Erythroblast (primary cell): ENCODE data around the gene RASA2.

Experiments
- GATA1 ChIP-seq: IDR thresholded peaks from 2 replicates; pipeline ENCODE4 v1.6.1; 2011; ENCODE audit warnings: low read depth, mild to moderate bottlenecking, control low read depth, low read length, moderate library complexity
- POLR2A ChIP-seq: IDR thresholded peaks from 2 replicates; pipeline ENCODE4 v1.6.1; 2011; ENCODE audit warnings: mild to moderate bottlenecking, low read length

GRCh38 chr3:141477224-141477623, 9.6 kb upstream of the RASA2 start:
- no peak for TF ChIP-seq POLR2A
- no peak for TF ChIP-seq GATA1
